ENCODE data around the gene SGMS1.
"Not testable (repeated sequence)": the region's sequence is repeated elsewhere in the genome, so short reads cannot be mapped to it uniquely, and the experiment has no call there.

Gene SGMS1

DNA sequence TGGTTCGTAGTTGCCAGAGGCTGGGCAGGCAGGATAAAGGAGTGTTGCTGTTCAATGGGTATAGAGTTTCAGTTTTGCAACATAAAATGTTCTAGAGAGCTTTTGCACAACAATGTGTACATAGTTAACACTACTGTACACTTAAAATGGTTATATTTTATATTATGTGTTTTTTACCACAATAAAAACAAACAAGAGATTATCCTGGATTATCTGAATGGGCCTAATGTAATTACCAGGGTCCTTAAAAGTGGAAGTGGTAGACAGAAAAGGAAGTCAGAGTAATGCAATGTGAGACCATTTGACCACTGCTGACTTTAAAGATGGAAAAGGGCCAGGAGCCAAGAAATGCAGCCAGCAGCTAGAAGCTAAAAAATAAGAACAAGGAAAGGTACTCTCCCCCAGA is 159.7 kb downstream of the SGMS1 start:
- no peak for DNase-seq (ENCODE audit: low read depth)
- TF ChIP-seq, protein P1, sequence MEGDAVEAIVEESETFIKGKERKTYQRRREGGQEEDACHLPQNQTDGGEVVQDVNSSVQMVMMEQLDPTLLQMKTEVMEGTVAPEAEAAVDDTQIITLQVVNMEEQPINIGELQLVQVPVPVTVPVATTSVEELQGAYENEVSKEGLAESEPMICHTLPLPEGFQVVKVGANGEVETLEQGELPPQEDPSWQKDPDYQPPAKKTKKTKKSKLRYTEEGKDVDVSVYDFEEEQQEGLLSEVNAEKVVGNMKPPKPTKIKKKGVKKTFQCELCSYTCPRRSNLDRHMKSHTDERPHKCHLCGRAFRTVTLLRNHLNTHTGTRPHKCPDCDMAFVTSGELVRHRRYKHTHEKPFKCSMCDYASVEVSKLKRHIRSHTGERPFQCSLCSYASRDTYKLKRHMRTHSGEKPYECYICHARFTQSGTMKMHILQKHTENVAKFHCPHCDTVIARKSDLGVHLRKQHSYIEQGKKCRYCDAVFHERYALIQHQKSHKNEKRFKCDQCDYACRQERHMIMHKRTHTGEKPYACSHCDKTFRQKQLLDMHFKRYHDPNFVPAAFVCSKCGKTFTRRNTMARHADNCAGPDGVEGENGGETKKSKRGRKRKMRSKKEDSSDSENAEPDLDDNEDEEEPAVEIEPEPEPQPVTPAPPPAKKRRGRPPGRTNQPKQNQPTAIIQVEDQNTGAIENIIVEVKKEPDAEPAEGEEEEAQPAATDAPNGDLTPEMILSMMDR (IDR thresholded peaks at IDR 0.05; ENCODE audit: insufficient read depth, low read depth, low read length, missing control alignments) = no peak
- H3K4me3 ChIP-seq (ENCODE audit: low read length) = no peak overlapping the region

DNA sequence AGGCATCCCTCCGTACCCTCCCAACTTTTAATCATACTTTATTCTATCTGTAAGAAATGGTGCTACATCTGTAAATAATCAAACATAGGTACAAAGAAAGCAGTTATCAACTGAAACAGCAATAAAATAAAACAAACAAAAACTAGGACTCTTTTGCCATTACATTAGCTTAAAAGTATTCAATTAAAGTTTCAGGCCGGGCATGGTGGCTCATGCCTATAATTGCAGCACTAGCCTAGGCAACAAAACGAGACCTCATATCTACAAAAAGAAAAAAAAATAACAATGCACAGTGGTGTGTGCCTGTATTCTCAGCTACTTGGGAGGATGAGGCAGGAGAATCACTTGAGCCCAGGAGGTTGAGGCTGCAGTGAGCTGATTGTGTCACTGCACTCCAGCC is 161.9 kb downstream of the SGMS1 start:
- DNase-seq (ENCODE audit: low read depth) = no peak
- no peak overlapping the region for H3K4me3 ChIP-seq (ENCODE audit: low read length)
- TF ChIP-seq, protein P1 (IDR thresholded peaks at IDR 0.05; ENCODE audit: insufficient read depth, low read depth, low read length, missing control alignments) = no peak

DNA sequence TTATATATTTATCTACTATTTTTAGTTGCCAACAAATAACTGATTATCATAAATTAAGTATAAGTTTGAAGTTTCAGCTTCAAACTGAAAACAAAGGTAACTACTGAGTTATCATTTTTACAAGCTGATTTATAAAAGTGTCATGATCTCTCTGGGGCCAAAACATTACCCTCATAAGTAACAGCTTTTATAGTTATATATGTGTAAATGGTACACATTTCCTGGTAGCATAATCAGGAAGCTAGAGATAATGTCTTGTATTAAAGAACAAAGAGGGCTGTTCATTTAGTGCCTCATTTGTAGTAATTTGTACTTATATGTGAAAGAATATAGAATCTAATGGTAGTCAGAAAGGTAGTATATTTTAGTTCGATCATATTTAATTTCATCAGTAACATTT is 162.6 kb downstream of the SGMS1 start:
- no peak overlapping the region for H3K4me3 ChIP-seq (ENCODE audit: low read length)
- TF ChIP-seq, protein P1 (IDR thresholded peaks at IDR 0.05; ENCODE audit: insufficient read depth, low read depth, low read length, missing control alignments) = no peak
- DNase-seq (ENCODE audit: low read depth) = no peak

DNA sequence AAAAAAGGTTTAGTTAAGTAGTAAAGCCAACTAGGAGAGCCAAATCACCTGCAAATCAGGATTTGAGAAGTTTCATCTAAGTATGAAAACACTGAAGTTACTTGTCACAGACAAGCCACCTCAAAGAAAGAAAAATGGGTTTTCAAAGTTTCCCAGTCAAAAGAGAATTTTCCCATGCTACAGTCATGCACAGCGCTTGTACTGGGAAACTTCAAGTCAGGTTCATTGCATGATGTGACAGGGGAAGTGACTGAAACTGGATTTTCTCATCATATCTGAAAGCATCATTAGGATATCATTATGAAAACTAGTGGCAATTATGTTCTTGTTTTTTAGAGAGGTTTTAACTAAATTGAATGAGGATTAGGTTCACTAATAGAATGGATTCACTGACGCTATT is 167.0 kb downstream of the SGMS1 start:
- TF ChIP-seq, protein P1 (IDR thresholded peaks at IDR 0.05; ENCODE audit: insufficient read depth, low read depth, low read length, missing control alignments) = no peak
- no peak for DNase-seq (ENCODE audit: low read depth)
- no peak overlapping the region for H3K4me3 ChIP-seq (ENCODE audit: low read length)

DNA sequence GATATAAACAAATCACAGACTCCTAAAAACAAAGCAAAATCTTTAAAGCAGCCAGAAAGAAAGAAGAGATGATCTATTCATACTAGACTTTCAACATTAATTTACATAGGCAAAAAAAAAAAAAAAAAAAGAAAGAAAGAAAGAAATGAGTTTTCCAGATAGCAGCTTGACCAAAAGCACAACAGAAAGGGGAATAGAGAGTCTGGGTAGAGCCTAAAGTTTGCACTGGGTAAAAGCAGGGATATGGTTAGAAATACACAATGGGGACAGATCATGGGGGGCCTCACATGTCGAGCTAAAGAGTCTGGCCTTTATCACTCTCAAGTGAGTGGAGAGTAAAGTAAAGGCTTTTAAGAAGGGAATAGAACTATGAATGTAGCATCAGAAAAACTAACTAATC is 169.8 kb downstream of the SGMS1 start:
- DNase-seq (ENCODE audit: low read depth) = no peak
- TF ChIP-seq, protein P1 (IDR thresholded peaks at IDR 0.05; ENCODE audit: insufficient read depth, low read depth, low read length, missing control alignments) = no peak
- H3K4me3 ChIP-seq (ENCODE audit: low read length) = no peak overlapping the region

DNA sequence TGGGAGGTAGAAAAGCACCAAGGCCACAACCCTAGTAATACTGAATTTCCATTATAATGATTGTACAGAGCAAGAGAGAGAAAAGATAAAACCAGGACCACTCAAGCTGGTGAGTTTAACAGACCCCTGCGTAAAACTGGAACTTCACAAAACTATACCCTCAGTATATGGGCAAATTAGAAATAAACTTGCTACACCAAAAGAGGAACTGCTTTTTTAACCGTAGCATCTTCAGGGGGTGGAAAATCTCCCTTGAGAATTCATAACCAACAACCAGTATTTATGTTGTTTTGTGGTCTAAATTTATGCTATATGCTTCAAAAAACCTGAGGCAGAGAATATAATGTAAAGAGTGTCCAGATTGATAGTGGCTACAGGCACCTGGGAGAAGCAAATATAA is 171.2 kb downstream of the SGMS1 start:
- no peak for DNase-seq (ENCODE audit: low read depth)
- TF ChIP-seq, protein P1 (IDR thresholded peaks at IDR 0.05; ENCODE audit: insufficient read depth, low read depth, low read length, missing control alignments) = no peak

DNA sequence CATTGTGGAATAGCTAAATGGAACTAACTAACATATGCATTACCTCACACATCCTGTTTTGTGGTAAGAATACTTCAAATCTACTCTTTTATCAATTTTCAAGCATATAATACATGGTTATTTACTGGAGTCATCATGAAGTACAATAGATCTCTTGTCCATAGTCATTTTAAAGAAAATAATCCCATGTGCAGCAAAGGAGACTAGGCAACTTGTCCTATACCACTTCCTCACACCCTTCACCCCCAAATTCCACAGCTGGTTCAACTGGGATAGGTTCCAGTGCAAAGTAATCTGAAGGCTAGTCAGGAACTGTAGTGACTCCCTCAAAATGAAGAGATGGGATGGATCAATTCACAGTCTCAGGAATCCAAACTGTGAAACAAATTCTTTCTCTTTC is 176.1 kb downstream of the SGMS1 start:
- TF ChIP-seq, protein P1 (IDR thresholded peaks at IDR 0.05; ENCODE audit: insufficient read depth, low read depth, low read length, missing control alignments) = no peak
- no peak for DNase-seq (ENCODE audit: low read depth)
- H3K4me3 ChIP-seq (ENCODE audit: low read length) = no peak overlapping the region

More for the DNA sequence above, 171.2 kb downstream of the SGMS1 start:
- H3K4me3 ChIP-seq (ENCODE audit: low read length) = no peak overlapping the region

DNA sequence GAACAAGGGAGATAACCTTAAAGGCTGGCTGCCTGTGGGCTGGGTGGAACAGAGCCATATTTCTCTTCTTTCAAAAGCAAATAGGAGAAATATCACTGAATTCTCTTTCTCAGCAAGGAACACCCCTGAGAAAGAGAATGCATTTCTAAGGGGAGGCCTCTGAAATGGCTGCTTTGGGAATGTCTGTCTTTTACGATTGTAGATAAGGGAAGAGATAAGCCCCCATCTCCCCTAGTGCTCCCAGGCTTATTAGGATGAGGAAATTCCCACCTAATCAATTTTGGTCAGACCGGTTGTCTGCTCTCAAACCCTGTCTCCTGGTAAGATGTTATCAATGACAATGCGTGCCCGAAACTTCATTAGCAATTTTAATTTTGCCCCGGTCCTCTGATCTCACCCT is 178.0 kb downstream of the SGMS1 start:
- DNase-seq (ENCODE audit: low read depth); H3K4me3 ChIP-seq (ENCODE audit: low read length): not testable (repeated sequence)

Data from epithelial cell of esophagus (primary cell).